IPS-15b (cell line): ENCODE measurements around the gene DOC2B.
"Not testable (repeated sequence)": the region's sequence is repeated elsewhere in the genome, so short reads cannot be mapped to it uniquely, and the experiment has no call there.

Experiments
- H3K27me3 ChIP-seq: one replicate; pipeline ENCODE4 v1.6.1; 2013; ENCODE audit warnings: low read length; ENCODE audit not compliant: control insufficient read depth, insufficient read depth
- H3K36me3 ChIP-seq: one replicate; pipeline ENCODE4 v1.6.1; 2013; ENCODE audit warnings: low read length; ENCODE audit not compliant: control insufficient read depth, insufficient read depth
- H3K4me1 ChIP-seq: one replicate; pipeline ENCODE4 v1.6.1; 2013; ENCODE audit warnings: mild to moderate bottlenecking, low read length; ENCODE audit not compliant: control insufficient read depth, insufficient read depth
- H3K4me3 ChIP-seq: one replicate; pipeline ENCODE4 v1.5.1; 2013; ENCODE audit warnings: low read depth, low read length
- H3K9ac ChIP-seq: one replicate; pipeline ENCODE4 v1.6.1; 2013; ENCODE audit warnings: low read depth, mild to moderate bottlenecking, low read length
- H3K9me3 ChIP-seq: one replicate; pipeline ENCODE4 v1.6.1; 2013; ENCODE audit warnings: mild to moderate bottlenecking, low read length; ENCODE audit not compliant: control insufficient read depth, insufficient read depth

DOC2B gene

GRCh38 chr17:179781-180380, 1.6 kb downstream of the DOC2B start:
- no peaks in the 10 kb centered on the region for H3K36me3 ChIP-seq
- H3K4me1 ChIP-seq: peaks cover 3% of the 10 kb centered on the region
- H3K9ac ChIP-seq: no peak overlapping the region
- H3K4me3 ChIP-seq: peak overlapping the region; percentile 37
- H3K27me3 ChIP-seq: peaks cover 45% of the 10 kb centered on the region
- no peaks in the 10 kb centered on the region for H3K9me3 ChIP-seq

GRCh38 chr17:179066-179432, 2.4 kb downstream of the DOC2B start:
- Histone ChIP-seq H3K4me3 (no peak overlapping the region), H3K9me3 (no peaks in the 10 kb centered on the region), H3K4me1 (peaks cover 3% of the 10 kb centered on the region), H3K27me3 (peaks cover 38% of the 10 kb centered on the region), H3K9ac (no peak overlapping the region), H3K36me3 (no peaks in the 10 kb centered on the region)

DNA sequence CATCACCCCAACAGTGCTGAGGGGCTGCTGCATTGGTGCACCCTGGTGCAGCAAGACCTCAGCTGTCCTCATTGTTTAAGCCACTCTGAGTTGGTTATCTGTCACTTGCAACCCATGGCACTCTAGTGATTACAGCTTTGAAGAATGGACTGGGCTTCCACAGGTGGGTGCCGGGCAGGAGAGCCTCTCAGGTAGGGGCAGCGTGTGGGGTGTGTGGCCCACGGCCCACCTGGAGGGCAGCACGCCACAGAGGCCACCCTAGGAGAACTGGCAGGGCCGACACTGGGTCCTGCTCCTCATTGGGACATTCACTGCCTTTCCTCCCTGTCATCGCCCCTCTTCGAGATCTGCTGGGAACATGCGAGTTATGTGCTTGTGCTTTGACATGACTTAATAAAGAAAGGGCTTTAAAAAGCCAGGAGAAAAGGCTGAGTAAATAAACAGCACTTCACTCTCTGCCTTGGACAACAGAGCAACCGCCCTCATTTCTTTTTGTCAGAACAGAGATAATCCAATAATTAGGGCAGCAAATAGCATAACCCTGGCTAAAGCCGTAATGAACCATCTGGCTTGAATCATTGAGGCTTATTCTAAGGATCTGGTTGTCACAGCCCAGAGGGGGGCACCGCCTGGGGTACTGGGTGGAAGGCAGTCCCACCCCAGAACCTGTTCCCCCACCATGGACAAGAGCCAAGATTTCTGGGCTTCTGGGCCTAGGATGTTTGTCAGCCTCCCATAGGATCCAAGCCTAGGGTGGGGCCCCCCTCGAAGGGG, 3.0 kb downstream of the DOC2B start:
- Histone ChIP-seq H3K4me1 (peaks cover 3% of the 10 kb centered on the region), H3K9ac (no peak overlapping the region), H3K36me3 (no peaks in the 10 kb centered on the region), H3K9me3 (no peaks in the 10 kb centered on the region), H3K4me3 (no peak overlapping the region), H3K27me3 (peaks cover 34% of the 10 kb centered on the region)

GRCh38 chr17:177762-178161, 3.7 kb downstream of the DOC2B start:
- Histone ChIP-seq H3K36me3 (no peaks in the 10 kb centered on the region), H3K4me1 (peaks cover 3% of the 10 kb centered on the region), H3K9me3 (no peaks in the 10 kb centered on the region), H3K27me3 (peaks cover 27% of the 10 kb centered on the region), H3K9ac (no peak overlapping the region), H3K4me3 (no peak overlapping the region)

GRCh38 chr17:177155-177554, 4.3 kb downstream of the DOC2B start:
- peaks cover 1% of the 10 kb centered on the region for H3K4me1 ChIP-seq
- H3K36me3 ChIP-seq: no peaks in the 10 kb centered on the region
- peaks cover 25% of the 10 kb centered on the region for H3K27me3 ChIP-seq

GRCh38 chr17:173166-173911, 8.1 kb downstream of the DOC2B start:
- H3K27me3 ChIP-seq: peaks cover 4% of the 10 kb centered on the region
- H3K9ac ChIP-seq: no peak overlapping the region
- no peaks in the 10 kb centered on the region for H3K9me3 ChIP-seq
- no peaks in the 10 kb centered on the region for H3K36me3 ChIP-seq
- H3K4me1 ChIP-seq: no peaks in the 10 kb centered on the region
- H3K4me3 ChIP-seq: no peak overlapping the region

More at GRCh38 chr17:177155-177554, 4.3 kb downstream of the DOC2B start:
- no peaks in the 10 kb centered on the region for H3K9me3 ChIP-seq
- no peak overlapping the region for H3K4me3 ChIP-seq
- no peak overlapping the region for H3K9ac ChIP-seq

- Histone ChIP-seq H3K9me3 (no peaks in the 10 kb centered on the region), H3K36me3 (no peaks in the 10 kb centered on the region), H3K4me3 (no peak overlapping the region), H3K9ac (no peak overlapping the region), H3K4me1 (no peaks in the 10 kb centered on the region), H3K27me3 (peaks cover 2% of the 10 kb centered on the region)
These were observed 9.0 kb downstream of the DOC2B start for GRCh38 chr17:172401-172800.

DNA sequence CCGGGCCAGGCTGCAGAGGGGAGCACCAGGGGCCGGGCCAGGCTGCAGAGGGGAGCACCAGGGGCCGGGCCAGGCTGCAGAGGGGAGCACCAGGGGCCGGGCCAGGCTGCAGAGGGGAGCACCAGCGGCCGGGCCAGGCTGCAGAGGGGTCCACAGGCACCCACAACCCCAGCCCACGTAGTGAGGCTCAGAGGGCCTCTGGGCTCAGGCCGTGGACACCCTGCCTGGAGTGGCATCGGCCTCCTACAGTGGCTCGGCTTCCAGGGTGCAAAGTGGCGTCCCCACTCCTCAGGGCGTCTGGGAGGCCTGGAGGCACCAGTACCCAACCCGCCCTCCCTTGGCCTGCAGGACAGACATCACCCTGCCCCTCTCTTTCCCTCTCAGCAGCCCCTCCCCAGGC, 9.6 kb downstream of the DOC2B start:
- Histone ChIP-seq H3K9ac (no peak overlapping the region), H3K4me1 (no peaks in the 10 kb centered on the region), H3K4me3 (no peak overlapping the region), H3K36me3 (no peaks in the 10 kb centered on the region), H3K9me3 (no peaks in the 10 kb centered on the region), H3K27me3 (no peaks in the 10 kb centered on the region)

- no peaks in the 10 kb centered on the region for H3K4me1 ChIP-seq
- no peaks in the 10 kb centered on the region for H3K27me3 ChIP-seq
- H3K9me3 ChIP-seq: no peaks in the 10 kb centered on the region
- no peaks in the 10 kb centered on the region for H3K36me3 ChIP-seq
- no peak overlapping the region for H3K4me3 ChIP-seq
- H3K9ac ChIP-seq: no peak overlapping the region
These were observed 11.2 kb downstream of the DOC2B start for GRCh38 chr17:170130-170670.

GRCh38 chr17:168614-169013, 12.8 kb downstream of the DOC2B start:
- H3K4me1 ChIP-seq, H3K9ac ChIP-seq, H3K36me3 ChIP-seq, H3K4me3 ChIP-seq, H3K9me3 ChIP-seq, H3K27me3 ChIP-seq: not testable (repeated sequence)

DNA sequence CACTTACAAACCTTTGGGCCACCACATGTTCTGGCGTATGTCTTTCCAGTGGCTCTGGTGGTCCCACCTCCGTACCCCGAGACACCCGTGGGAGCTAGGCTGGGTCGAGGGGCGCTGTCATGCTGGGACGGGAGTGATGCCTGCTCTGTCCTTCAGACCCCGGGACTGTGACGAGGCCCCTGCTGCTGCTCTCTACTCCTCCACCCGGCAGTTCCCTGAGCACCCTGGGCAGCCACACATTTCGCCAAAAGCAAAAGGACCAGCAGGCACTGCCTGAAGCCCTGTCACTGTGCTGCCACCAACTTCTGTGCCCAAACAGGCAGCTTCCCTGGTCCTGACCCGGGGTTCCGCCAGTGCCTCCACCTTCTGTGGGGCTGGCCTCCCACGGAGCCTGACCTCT, 15.5 kb downstream of the DOC2B start:
- Histone ChIP-seq H3K4me1 (no peaks in the 10 kb centered on the region), H3K27me3 (no peaks in the 10 kb centered on the region), H3K36me3 (no peaks in the 10 kb centered on the region), H3K4me3 (no peak overlapping the region), H3K9ac (no peak overlapping the region), H3K9me3 (no peaks in the 10 kb centered on the region)
